Measurements from ENCODE around the gene ENOPH1. TPM values are rescaled to one million over a fixed set of nuclear protein-coding genes. Genes with fewer than 3 reads are reported as not detected.

The ENOPH1 gene
- total RNA-seq, 1 experiment from 2014 or later, result 22.3 TPM

GRCh38 chr4:82500435-82501153, 70.2 kb downstream of the ENOPH1 start:
- ChIA-PET POLR2A (ENCODE audit: unreplicated experiment) (interaction anchor here (0.7 kb wide), 1 partner anchor 767 kb away, joined by 3 read pairs; no protein-coding TSS in a partner anchor), CTCF (no interaction called here)
- Histone ChIP-seq H3K9me3 (ENCODE audit: insufficient read depth, low read depth) (no peaks in the 10 kb centered on the region), H3K36me3 (ENCODE audit: low read depth) (no peaks in the 10 kb centered on the region), H3K4me1 (replicated peaks; ENCODE audit: insufficient read depth) (peaks cover 13% of the 10 kb centered on the region), H4K20me1 (ENCODE audit: insufficient read depth) (no peaks in the 10 kb centered on the region), H3F3A (ENCODE audit: insufficient read depth, low read depth) (peaks cover 13% of the 10 kb centered on the region; the same call in 1 of the 2 replicates), H3K9me2 (ENCODE audit: insufficient read depth) (no peaks in the 10 kb centered on the region), H3K27me3 (ENCODE audit: insufficient read depth, low read depth) (no peaks in the 10 kb centered on the region), H3K4me3 (0 out of 2 replicates have a peak overlapping the region, but pooled peaks have one; percentile 8), H3K4me2 (peak overlapping the region; percentile 28; the same call in 1 of the 2 replicates), H3K79me2 (ENCODE audit: low read depth) (no peaks in the 10 kb centered on the region), H2AFZ (no peak overlapping the region), H3K27ac (no peak overlapping the region)
- TF ChIP-seq EZH2 (IDR thresholded peaks at IDR 0.05; ENCODE audit: low read depth), result no peak
- TF ChIP-seq, protein P1, sequence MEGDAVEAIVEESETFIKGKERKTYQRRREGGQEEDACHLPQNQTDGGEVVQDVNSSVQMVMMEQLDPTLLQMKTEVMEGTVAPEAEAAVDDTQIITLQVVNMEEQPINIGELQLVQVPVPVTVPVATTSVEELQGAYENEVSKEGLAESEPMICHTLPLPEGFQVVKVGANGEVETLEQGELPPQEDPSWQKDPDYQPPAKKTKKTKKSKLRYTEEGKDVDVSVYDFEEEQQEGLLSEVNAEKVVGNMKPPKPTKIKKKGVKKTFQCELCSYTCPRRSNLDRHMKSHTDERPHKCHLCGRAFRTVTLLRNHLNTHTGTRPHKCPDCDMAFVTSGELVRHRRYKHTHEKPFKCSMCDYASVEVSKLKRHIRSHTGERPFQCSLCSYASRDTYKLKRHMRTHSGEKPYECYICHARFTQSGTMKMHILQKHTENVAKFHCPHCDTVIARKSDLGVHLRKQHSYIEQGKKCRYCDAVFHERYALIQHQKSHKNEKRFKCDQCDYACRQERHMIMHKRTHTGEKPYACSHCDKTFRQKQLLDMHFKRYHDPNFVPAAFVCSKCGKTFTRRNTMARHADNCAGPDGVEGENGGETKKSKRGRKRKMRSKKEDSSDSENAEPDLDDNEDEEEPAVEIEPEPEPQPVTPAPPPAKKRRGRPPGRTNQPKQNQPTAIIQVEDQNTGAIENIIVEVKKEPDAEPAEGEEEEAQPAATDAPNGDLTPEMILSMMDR (conservative IDR thresholded peaks at IDR 0.05), result no peak
- peak in 1 of 2 experiments; percentile 68 for DNase-seq
- no TSS peak for BruUV-seq (replicated peaks)
- intact Hi-C loops (cut with micrococcal nuclease; ENCODE audit: unreplicated experiment), result no loop called here

DNA sequence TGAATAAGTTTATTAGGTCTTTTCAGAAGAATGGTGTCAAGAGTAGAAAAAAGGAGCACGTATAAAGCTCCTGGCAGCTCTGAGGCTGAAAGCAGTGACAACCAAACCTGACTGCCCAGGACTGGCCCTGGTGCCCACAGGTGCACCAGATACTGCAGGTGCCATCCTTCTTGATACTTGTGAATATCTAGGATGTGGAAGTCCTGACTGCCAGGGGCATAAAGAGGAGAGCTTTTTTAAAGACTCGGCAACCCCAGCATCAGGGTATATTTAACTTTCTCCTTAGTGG, 70.7 kb downstream of the ENOPH1 start:
- ChIA-PET CTCF (no interaction called here), POLR2A (ENCODE audit: unreplicated experiment) (no interaction called here)
- intact Hi-C loops (cut with micrococcal nuclease; ENCODE audit: unreplicated experiment), result no loop called here
- Histone ChIP-seq H2AFZ (no peak overlapping the region), H3K9me2 (ENCODE audit: insufficient read depth) (no peaks in the 10 kb centered on the region), H3K27me3 (ENCODE audit: insufficient read depth, low read depth) (no peaks in the 10 kb centered on the region), H3K27ac (no peak overlapping the region), H3K4me2 (no peak overlapping the region), H3F3A (ENCODE audit: insufficient read depth, low read depth) (peaks cover 13% of the 10 kb centered on the region; the same call in 1 of the 2 replicates), H3K79me2 (ENCODE audit: low read depth) (no peaks in the 10 kb centered on the region), H3K4me3 (no peak overlapping the region), H4K20me1 (ENCODE audit: insufficient read depth) (no peaks in the 10 kb centered on the region), H3K4me1 (replicated peaks; ENCODE audit: insufficient read depth) (peaks cover 13% of the 10 kb centered on the region), H3K36me3 (ENCODE audit: low read depth) (no peaks in the 10 kb centered on the region), H3K9me3 (ENCODE audit: insufficient read depth, low read depth) (no peaks in the 10 kb centered on the region)
- no TSS peak for BruUV-seq (replicated peaks)
- no peak for DNase-seq
- TF ChIP-seq EZH2 (IDR thresholded peaks at IDR 0.05; ENCODE audit: low read depth), result no peak
- TF ChIP-seq, protein P1 (conservative IDR thresholded peaks at IDR 0.05), result no peak

- intact Hi-C loops (cut with micrococcal nuclease; ENCODE audit: unreplicated experiment), result no loop called here
- Histone ChIP-seq H3K27ac (no peak overlapping the region), H3K79me2 (ENCODE audit: low read depth) (no peaks in the 10 kb centered on the region), H3K9me2 (ENCODE audit: insufficient read depth) (no peaks in the 10 kb centered on the region), H3K27me3 (ENCODE audit: insufficient read depth, low read depth) (no peaks in the 10 kb centered on the region), H3K36me3 (ENCODE audit: low read depth) (no peaks in the 10 kb centered on the region), H3K4me1 (replicated peaks; ENCODE audit: insufficient read depth) (no peaks in the 10 kb centered on the region), H4K20me1 (ENCODE audit: insufficient read depth) (no peaks in the 10 kb centered on the region), H3F3A (ENCODE audit: insufficient read depth, low read depth) (no peaks in the 10 kb centered on the region), H3K4me2 (no peak overlapping the region), H3K9me3 (ENCODE audit: insufficient read depth, low read depth) (no peaks in the 10 kb centered on the region), H2AFZ (no peak overlapping the region), H3K4me3 (no peak overlapping the region)
- TF ChIP-seq, protein P1 (conservative IDR thresholded peaks at IDR 0.05), result no peak
- no peak for TF ChIP-seq EZH2 (IDR thresholded peaks at IDR 0.05; ENCODE audit: low read depth)
- POLR2A ChIA-PET (ENCODE audit: unreplicated experiment), result no interaction called here
- CTCF ChIA-PET, result no interaction called here
- no peak for DNase-seq
- BruUV-seq (replicated peaks), result no TSS peak
Measured at GRCh38 chr4:82508011-82508410, 77.6 kb downstream of the ENOPH1 start.
